ENCODE results near the gene ME3. TPM values are rescaled to one million over a fixed set of nuclear protein-coding genes. Genes with fewer than 3 reads are reported as not detected.
"Not testable (repeated sequence)": the region's sequence is repeated elsewhere in the genome, so short reads cannot be mapped to it uniquely, and the experiment has no call there.

Gene ME3
- total RNA-seq, 5 donors from 2014 or later (not counting 1 experiment from before 2014, with no cell fraction given), result 2.2 to 5.0 (median 4.3) TPM

GRCh38 chr11:86418917-86419316 lies 253.5 kb downstream of the ME3 start:
- H3K4me3 ChIP-seq (ENCODE audit: control insufficient read depth in 1 of 2, extremely low read depth in 1 of 2, low read length in 1 of 2), result no peak overlapping the region
- H3K4me1 ChIP-seq (ENCODE audit: control insufficient read depth in 1 of 2, extremely low read depth in 1 of 2, insufficient read depth in 2 of 2, low read length in 2 of 2), result no peaks in the 10 kb centered on the region
- ChIA-PET POLR2A (no interaction called here), CTCF (no interaction called here)
- Mint-ChIP-seq H3K4me1 (no peaks in the 10 kb centered on the region), H3K27ac (no peak overlapping the region), H3K4me3 (no peak overlapping the region), H3K9me3 (no peaks in the 10 kb centered on the region), H3K27me3 (no peaks in the 10 kb centered on the region), H3K36me3 (peaks cover 10% of the 10 kb centered on the region)
- H3K9me3 ChIP-seq, result no peaks in the 10 kb centered on the region
- H3K36me3 ChIP-seq (ENCODE audit: control insufficient read depth in 2 of 2, extremely low read depth in 1 of 2, insufficient read depth in 1 of 2, low read length in 1 of 2), result no peaks in the 10 kb centered on the region
- no CpG with 5 or more reads among the region's 2 CpGs for WGBS (ENCODE audit: insufficient coverage)
- H3K27ac ChIP-seq (ENCODE audit: low read length), result no peak overlapping the region
- no peaks in the 10 kb centered on the region for H3K27me3 ChIP-seq (replicated peaks in 1 of 2; ENCODE audit: control insufficient read depth in 2 of 2, extremely low read depth in 1 of 2, insufficient read depth in 2 of 2, low read length in 1 of 2)
- no peak for ATAC-seq (replicated peaks in 1 of 4)
- no peak for DNase-seq

GRCh38 chr11:86418513-86418912 lies 253.9 kb downstream of the ME3 start:
- H3K36me3 Mint-ChIP-seq, result peaks cover 10% of the 10 kb centered on the region
- ChIA-PET CTCF (no interaction called here), POLR2A (no interaction called here)
- no peaks in the 10 kb centered on the region for H3K36me3 ChIP-seq (ENCODE audit: control insufficient read depth in 2 of 2, extremely low read depth in 1 of 2, insufficient read depth in 1 of 2, low read length in 1 of 2)
- no peak for DNase-seq
- no peaks in the 10 kb centered on the region for H3K9me3 Mint-ChIP-seq
- no peak overlapping the region for H3K4me3 Mint-ChIP-seq
- no peak overlapping the region for H3K27ac ChIP-seq (ENCODE audit: low read length)
- no peaks in the 10 kb centered on the region for H3K4me1 ChIP-seq (ENCODE audit: control insufficient read depth in 1 of 2, extremely low read depth in 1 of 2, insufficient read depth in 2 of 2, low read length in 2 of 2)
- no peak overlapping the region for H3K27ac Mint-ChIP-seq
- H3K4me3 ChIP-seq (ENCODE audit: control insufficient read depth in 1 of 2, extremely low read depth in 1 of 2, low read length in 1 of 2), result no peak overlapping the region
- no peaks in the 10 kb centered on the region for H3K27me3 ChIP-seq (replicated peaks in 1 of 2; ENCODE audit: control insufficient read depth in 2 of 2, extremely low read depth in 1 of 2, insufficient read depth in 2 of 2, low read length in 1 of 2)
- WGBS (ENCODE audit: insufficient coverage), result no CpG with 5 or more reads among the region's 3 CpGs
- no peaks in the 10 kb centered on the region for H3K9me3 ChIP-seq
- H3K4me1 Mint-ChIP-seq, result no peaks in the 10 kb centered on the region
- no peak for ATAC-seq (replicated peaks in 1 of 4)
- H3K27me3 Mint-ChIP-seq, result no peaks in the 10 kb centered on the region

- Histone ChIP-seq H3K4me3 (ENCODE audit: control insufficient read depth in 1 of 2, extremely low read depth in 1 of 2, low read length in 1 of 2) (no peak overlapping the region), H3K9me3 (no peaks in the 10 kb centered on the region), H3K4me1 (ENCODE audit: control insufficient read depth in 1 of 2, extremely low read depth in 1 of 2, insufficient read depth in 2 of 2, low read length in 2 of 2) (no peaks in the 10 kb centered on the region), H3K27ac (ENCODE audit: low read length) (no peak overlapping the region), H3K27me3 (replicated peaks in 1 of 2; ENCODE audit: control insufficient read depth in 2 of 2, extremely low read depth in 1 of 2, insufficient read depth in 2 of 2, low read length in 1 of 2) (no peaks in the 10 kb centered on the region), H3K36me3 (ENCODE audit: control insufficient read depth in 2 of 2, extremely low read depth in 1 of 2, insufficient read depth in 1 of 2, low read length in 1 of 2) (no peaks in the 10 kb centered on the region)
- peaks cover 10% of the 10 kb centered on the region for H3K36me3 Mint-ChIP-seq
- WGBS (ENCODE audit: insufficient coverage), result no CpG with 5 or more reads among the region's 3 CpGs
- ChIA-PET POLR2A (no interaction called here), CTCF (no interaction called here)
- H3K27me3 Mint-ChIP-seq, result no peaks in the 10 kb centered on the region
- ATAC-seq (replicated peaks in 1 of 4), result no peak
- no peak for DNase-seq
- no peaks in the 10 kb centered on the region for H3K4me1 Mint-ChIP-seq
- H3K27ac Mint-ChIP-seq, result no peak overlapping the region
- H3K9me3 Mint-ChIP-seq, result no peaks in the 10 kb centered on the region
- no peak overlapping the region for H3K4me3 Mint-ChIP-seq
Observed at GRCh38 chr11:86418106-86418505, 254.3 kb downstream of the ME3 start.

GRCh38 chr11:86416951-86417350 lies 255.5 kb downstream of the ME3 start:
- H3K4me3 ChIP-seq (ENCODE audit: control insufficient read depth in 1 of 2, extremely low read depth in 1 of 2, low read length in 1 of 2); CTCF ChIA-PET; ATAC-seq (replicated peaks in 1 of 4); H3K27me3 Mint-ChIP-seq; H3K27me3 ChIP-seq (replicated peaks in 1 of 2; ENCODE audit: control insufficient read depth in 2 of 2, extremely low read depth in 1 of 2, insufficient read depth in 2 of 2, low read length in 1 of 2); H3K4me1 Mint-ChIP-seq; H3K27ac ChIP-seq (ENCODE audit: low read length); H3K27ac Mint-ChIP-seq; H3K9me3 ChIP-seq; POLR2A ChIA-PET; H3K9me3 Mint-ChIP-seq; H3K4me3 Mint-ChIP-seq; H3K36me3 ChIP-seq (ENCODE audit: control insufficient read depth in 2 of 2, extremely low read depth in 1 of 2, insufficient read depth in 1 of 2, low read length in 1 of 2); H3K36me3 Mint-ChIP-seq; DNase-seq; H3K4me1 ChIP-seq (ENCODE audit: control insufficient read depth in 1 of 2, extremely low read depth in 1 of 2, insufficient read depth in 2 of 2, low read length in 2 of 2): not testable (repeated sequence)
- 85% methylated on average over 7 of the region's 9 CpGs for WGBS (ENCODE audit: insufficient coverage)

- Mint-ChIP-seq H3K27ac (no peak overlapping the region), H3K36me3 (peaks cover 6% of the 10 kb centered on the region), H3K4me3 (no peak overlapping the region), H3K9me3 (no peaks in the 10 kb centered on the region), H3K4me1 (no peaks in the 10 kb centered on the region), H3K27me3 (no peaks in the 10 kb centered on the region)
- DNase-seq, result no peak
- peaks cover 0 to 3% of the 10 kb centered on the region in 2 donors for H3K36me3 ChIP-seq (ENCODE audit: control insufficient read depth in 2 of 2, extremely low read depth in 1 of 2, insufficient read depth in 1 of 2, low read length in 1 of 2)
- ATAC-seq (replicated peaks in 1 of 4), result no peak
- POLR2A ChIA-PET, result interaction anchor here in 1 of 2 donors (0.7 kb wide), 1 partner anchor 149 kb away, joined by 3 read pairs; no protein-coding TSS in a partner anchor
- CTCF ChIA-PET, result no interaction called here
- no peak overlapping the region for H3K27ac ChIP-seq (ENCODE audit: low read length)
- WGBS (ENCODE audit: insufficient coverage), result no CpG with 5 or more reads among the region's 1 CpG
- no peak overlapping the region for H3K4me3 ChIP-seq (ENCODE audit: control insufficient read depth in 1 of 2, extremely low read depth in 1 of 2, low read length in 1 of 2)
- H3K4me1 ChIP-seq (ENCODE audit: control insufficient read depth in 1 of 2, extremely low read depth in 1 of 2, insufficient read depth in 2 of 2, low read length in 2 of 2), result no peaks in the 10 kb centered on the region
- H3K9me3 ChIP-seq, result no peaks in the 10 kb centered on the region
- H3K27me3 ChIP-seq (replicated peaks in 1 of 2; ENCODE audit: control insufficient read depth in 2 of 2, extremely low read depth in 1 of 2, insufficient read depth in 2 of 2, low read length in 1 of 2), result no peaks in the 10 kb centered on the region
Observed at GRCh38 chr11:86416494-86416893, 255.9 kb downstream of the ME3 start.

GRCh38 chr11:86415026-86415425 lies 257.4 kb downstream of the ME3 start:
- Mint-ChIP-seq H3K36me3 (peaks cover 4% of the 10 kb centered on the region), H3K27ac (no peak overlapping the region), H3K4me3 (no peak overlapping the region), H3K9me3 (no peaks in the 10 kb centered on the region), H3K27me3 (no peaks in the 10 kb centered on the region), H3K4me1 (no peaks in the 10 kb centered on the region)
- Histone ChIP-seq H3K36me3 (ENCODE audit: control insufficient read depth in 2 of 2, extremely low read depth in 1 of 2, insufficient read depth in 1 of 2, low read length in 1 of 2) (peaks cover 0 to 3% of the 10 kb centered on the region in 2 donors), H3K27me3 (replicated peaks in 1 of 2; ENCODE audit: control insufficient read depth in 2 of 2, extremely low read depth in 1 of 2, insufficient read depth in 2 of 2, low read length in 1 of 2) (no peaks in the 10 kb centered on the region), H3K4me3 (ENCODE audit: control insufficient read depth in 1 of 2, extremely low read depth in 1 of 2, low read length in 1 of 2) (no peak overlapping the region), H3K27ac (ENCODE audit: low read length) (no peak overlapping the region), H3K9me3 (no peaks in the 10 kb centered on the region), H3K4me1 (ENCODE audit: control insufficient read depth in 1 of 2, extremely low read depth in 1 of 2, insufficient read depth in 2 of 2, low read length in 2 of 2) (no peaks in the 10 kb centered on the region)
- CTCF ChIA-PET, result no interaction called here
- no CpG with 5 or more reads among the region's 4 CpGs for WGBS (ENCODE audit: insufficient coverage)
- DNase-seq, result no peak
- POLR2A ChIA-PET, result no interaction called here
- ATAC-seq (replicated peaks in 1 of 4), result no peak

- H3K4me1 ChIP-seq (ENCODE audit: control insufficient read depth in 1 of 2, extremely low read depth in 1 of 2, insufficient read depth in 2 of 2, low read length in 2 of 2), result no peaks in the 10 kb centered on the region
- H3K9me3 ChIP-seq, result no peaks in the 10 kb centered on the region
- no peak for DNase-seq
- no peak for ATAC-seq (replicated peaks in 1 of 4)
- ChIA-PET POLR2A (no interaction called here), CTCF (no interaction called here)
- peaks cover 0 to 3% of the 10 kb centered on the region in 2 donors for H3K36me3 ChIP-seq (ENCODE audit: control insufficient read depth in 2 of 2, extremely low read depth in 1 of 2, insufficient read depth in 1 of 2, low read length in 1 of 2)
- no peak overlapping the region for H3K27ac ChIP-seq (ENCODE audit: low read length)
- no peak overlapping the region for H3K4me3 ChIP-seq (ENCODE audit: control insufficient read depth in 1 of 2, extremely low read depth in 1 of 2, low read length in 1 of 2)
- no peaks in the 10 kb centered on the region for H3K27me3 ChIP-seq (replicated peaks in 1 of 2; ENCODE audit: control insufficient read depth in 2 of 2, extremely low read depth in 1 of 2, insufficient read depth in 2 of 2, low read length in 1 of 2)
- Mint-ChIP-seq H3K27ac (no peak overlapping the region), H3K36me3 (peaks cover 2% of the 10 kb centered on the region), H3K9me3 (no peaks in the 10 kb centered on the region), H3K27me3 (no peaks in the 10 kb centered on the region), H3K4me1 (no peaks in the 10 kb centered on the region), H3K4me3 (no peak overlapping the region)
- no CpG with 5 or more reads among the region's 2 CpGs for WGBS (ENCODE audit: insufficient coverage)
Observed at GRCh38 chr11:86414032-86414431, 258.4 kb downstream of the ME3 start.

Data from T-cell (primary cell).